Activated CD8-positive, alpha-beta memory T cell treated with anti-CD3 and anti-CD28 coated beads, Interleukin-2, amount 50 U/mL, for 1 hour (primary cell): Measurements from ENCODE around the gene ANXA9.

Source experiments
- DNase-seq: peaks from one replicate; pipeline ENCODE4 v3.0.0-alpha.2; 2020; ENCODE audit errors: extremely low read depth

Gene ANXA9

GRCh38 chr1:150981805-150982712 is at the start of gene ANXA9:
Gene ANXA9, plus strand, starts transcription at chr1:150982292. Its CDS starts 814 bp downstream, at chr1:150983106.
- no peak for DNase-seq

- no peak for DNase-seq
Measured at GRCh38 chr1:150944856-150945255, 37.2 kb upstream of the ANXA9 start.

- no peak for DNase-seq
Measured at GRCh38 chr1:150954708-150955107, 27.4 kb upstream of the ANXA9 start.

- DNase-seq, result no peak
Measured at GRCh38 chr1:150955280-150955679, 26.8 kb upstream of the ANXA9 start.

- DNase-seq, result no peak
Measured at GRCh38 chr1:150957666-150958065, 24.4 kb upstream of the ANXA9 start.

- no peak for DNase-seq
Measured at GRCh38 chr1:150960646-150961045, 21.4 kb upstream of the ANXA9 start.

- no peak for DNase-seq
Measured at GRCh38 chr1:150961756-150962155, 20.3 kb upstream of the ANXA9 start.

- no peak for DNase-seq
Measured at GRCh38 chr1:150963321-150964163, 18.6 kb upstream of the ANXA9 start.

- no peak for DNase-seq
Measured at GRCh38 chr1:150964164-150964489, 18.0 kb upstream of the ANXA9 start.

GRCh38 chr1:150965605-150966004 is 16.5 kb upstream of the ANXA9 start:
- no peak for DNase-seq

GRCh38 chr1:150966011-150966410 is 16.1 kb upstream of the ANXA9 start:
- DNase-seq, result no peak

GRCh38 chr1:150967936-150968335 is 14.2 kb upstream of the ANXA9 start:
- DNase-seq, result no peak

GRCh38 chr1:150968491-150968890 is 13.6 kb upstream of the ANXA9 start:
- DNase-seq, result no peak

GRCh38 chr1:150969626-150970025 is 12.5 kb upstream of the ANXA9 start:
- DNase-seq, result no peak

GRCh38 chr1:150970808-150971582 is 11.1 kb upstream of the ANXA9 start:
- DNase-seq, result no peak

GRCh38 chr1:150971583-150972416 is 10.3 kb upstream of the ANXA9 start:
- no peak for DNase-seq

- no peak for DNase-seq
Measured at GRCh38 chr1:150972417-150972940, 9.6 kb upstream of the ANXA9 start.

GRCh38 chr1:150973258-150973835 is 8.7 kb upstream of the ANXA9 start:
- DNase-seq, result no peak

- no peak for DNase-seq
Measured at GRCh38 chr1:150973836-150974579, 8.1 kb upstream of the ANXA9 start.
